Measurements from ENCODE around the gene PTPRD. TPM values are rescaled to one million over a fixed set of nuclear protein-coding genes. Genes with fewer than 3 reads are reported as not detected.

The PTPRD gene
- total and polyA plus RNA-seq, 2 experiments from 2014 or later = 11.5 to 58.0 TPM

- H3K27me3 ChIP-seq (ENCODE audit: insufficient read depth) = no peaks in the 10 kb centered on the region
- no peak overlapping the region for H3K27ac ChIP-seq (ENCODE audit: low read depth)
- H4K20me1 ChIP-seq (replicated peaks; ENCODE audit: insufficient read depth) = no peaks in the 10 kb centered on the region
- H3K79me2 ChIP-seq (replicated peaks; ENCODE audit: insufficient read depth) = no peaks in the 10 kb centered on the region
- no peaks in the 10 kb centered on the region for H3K27me3 Mint-ChIP-seq (ENCODE audit: insufficient read depth, low read depth, poor library complexity)
- H3K4me3 Mint-ChIP-seq = no peak overlapping the region
- ATAC-seq (no peak), DNase-seq (ENCODE audit: low spot score) (no peak)
- no peaks in the 10 kb centered on the region for H3K9me2 ChIP-seq (ENCODE audit: insufficient read depth)
- no peaks in the 10 kb centered on the region for H3K4me1 Mint-ChIP-seq
- no peaks in the 10 kb centered on the region for H3K36me3 Mint-ChIP-seq (ENCODE audit: low read depth)
- H2AFZ ChIP-seq = no peak overlapping the region
- no peaks in the 10 kb centered on the region for H3K9me3 Mint-ChIP-seq
- TF ChIP-seq STAT1 (IDR thresholded peaks at IDR 0.05; ENCODE audit: unreplicated experiment) (no peak), NANOG (IDR thresholded peaks at IDR 0.05; ENCODE audit: borderline replicate concordance) (no peak), EZH2 (IDR thresholded peaks at IDR 0.05; ENCODE audit: low read depth, unreplicated experiment) (no peak), ZNF331 (CRISPR knock-in tag; IDR thresholded peaks at IDR 0.05; ENCODE audit: low read depth) (no peak), ZNF462 (CRISPR knock-in tag; IDR thresholded peaks at IDR 0.05) (no peak), ETS1 (IDR thresholded peaks at IDR 0.05) (no peak), ZNF114 (CRISPR knock-in tag; IDR thresholded peaks at IDR 0.05) (no peak), CTCF (conservative IDR thresholded peaks at IDR 0.05; ENCODE audit: low read depth in 2 of 2) (no peak), CREB1 (CRISPR knock-in tag; IDR thresholded peaks at IDR 0.05; ENCODE audit: low read depth) (no peak), JUNB (IDR thresholded peaks at IDR 0.05; ENCODE audit: unreplicated experiment) (no peak), REST (IDR thresholded peaks at IDR 0.05; ENCODE audit: unreplicated experiment) (no peak)
- H3K4me3 ChIP-seq = no peak overlapping the region
- no peaks in the 10 kb centered on the region for H3K4me1 ChIP-seq (ENCODE audit: insufficient read depth)
- H3K36me3 ChIP-seq (ENCODE audit: insufficient read depth) = no peaks in the 10 kb centered on the region
- no peak overlapping the region for H3K27ac Mint-ChIP-seq
- no peaks in the 10 kb centered on the region for H3F3A ChIP-seq (replicated peaks; ENCODE audit: low read depth)
- no peak overlapping the region for H3K4me2 ChIP-seq
Measured at GRCh38 chr9:9949368-9949767, 663.4 kb downstream of the PTPRD start.
